Smooth muscle cell (in vitro differentiated cells): ENCODE measurements around the gene SRRD. TPM values are rescaled to one million over a fixed set of nuclear protein-coding genes. Genes with fewer than 3 reads are reported as not detected.
A peak's percentile ranks its signal among the peaks of the same experiment; 100 is the strongest.
"Not testable (repeated sequence)": the region's sequence is repeated elsewhere in the genome, so short reads cannot be mapped to it uniquely, and the experiment has no call there.

ENCODE experiments used
- DNase-seq: peaks from one replicate; lab custom pipeline; 2025; ENCODE audit not compliant: unreplicated experiment; lab: John Stamatoyannopoulos, UW
- H2AFZ ChIP-seq: fragments of 200-600 bp; sonication (generic); 2 replicates; pipeline ENCODE4 v1.6.0; 2016; ENCODE audit warnings: antibody characterized with exemption, low read depth, mild to moderate bottlenecking
- H3F3A ChIP-seq: fragments of 200-600 bp; sonication (generic); 2 replicates; pipeline ENCODE4 v1.6.0; 2017; ENCODE audit warnings: antibody characterized with exemption, low read depth
- H3K27ac ChIP-seq: fragments of 200-600 bp; sonication (generic); 2 replicates; pipeline ENCODE4 v1.5.1; 2016; ENCODE audit warnings: low read depth, mild to moderate bottlenecking
- H3K27me3 ChIP-seq: fragments of 200-600 bp; sonication (generic); 2 replicates; pipeline ENCODE4 v1.6.1; 2016; ENCODE audit warnings: low read depth, mild to moderate bottlenecking
- H3K36me3 ChIP-seq: fragments of 200-600 bp; sonication (generic); 2 replicates; pipeline ENCODE4 v1.5.1; 2016; ENCODE audit warnings: low read depth
- H3K4me1 ChIP-seq: fragments of 200-600 bp; sonication (generic); 2 replicates; pipeline ENCODE4 v1.5.1; 2016; ENCODE audit warnings: low read depth
- H3K4me2 ChIP-seq: fragments of 200-600 bp; sonication (generic); 2 replicates; pipeline ENCODE4 v1.6.0; 2016; ENCODE audit warnings: mild to moderate bottlenecking
- H3K4me3 ChIP-seq: fragments of 200-600 bp; sonication (generic); 2 replicates; pipeline ENCODE4 v1.5.1; 2016; ENCODE audit warnings: mild to moderate bottlenecking
- H3K79me2 ChIP-seq: fragments of 200-600 bp; sonication (generic); 2 replicates; pipeline ENCODE4 v1.6.0; 2016; ENCODE audit warnings: low read depth, mild to moderate bottlenecking
- H3K9ac ChIP-seq: fragments of 200-600 bp; sonication (generic); 2 replicates; pipeline ENCODE4 v1.6.0; 2016; ENCODE audit warnings: low read depth
- H3K9me3 ChIP-seq: fragments of 200-600 bp; sonication (generic); replicated peaks from 2 replicates; pipeline ENCODE4 v1.5.1; 2016; ENCODE audit warnings: low read depth
- H4K20me1 ChIP-seq: fragments of 200-600 bp; sonication (generic); 2 replicates; pipeline ENCODE4 v1.6.0; 2016; ENCODE audit warnings: low read depth
- CTCF ChIP-seq: fragments of 200-600 bp; sonication (generic); IDR thresholded peaks from 2 replicates; pipeline ENCODE4 v1.5.1; 2017; ENCODE audit warnings: borderline replicate concordance, mild to moderate bottlenecking, antibody characterized with exemption; ENCODE audit not compliant: insufficient read depth, poor library complexity, severe bottlenecking
- WGBS: methylation state at CpG from one replicate; pipeline ENCODE4 v1.1.7; 2016; ENCODE audit warnings: low lambda C conversion rate; 5-methylcytosine and 5-hydroxymethylcytosine counted together
- polyA plus RNA-seq: library from polyadenylated mRNA; unstranded; fragments of >200 nt; fragmentation: Nextera tagmentation; extraction: Ambion mirVana; gene quantifications from 2 replicates; pipeline ENCODE4 v1.2.1, GENCODE V29; 2016
- total RNA-seq: library from RNA; depleted of rRNA; stranded (reverse); fragments of >200 nt; gene quantifications from 2 replicates; pipeline ENCODE4 v1.2.3, GENCODE V29; 2014

SRRD gene
- total and polyA plus RNA-seq, 2 experiments from 2014 or later, result 20.7 to 34.5 TPM

GRCh38 chr22:26525946-26526564, 42.4 kb downstream of the SRRD start:
- H4K20me1 ChIP-seq, result no peaks in the 10 kb centered on the region
- no peak overlapping the region for H3K4me2 ChIP-seq
- no peaks in the 10 kb centered on the region for H3K79me2 ChIP-seq
- no peak for DNase-seq
- H3K9me3 ChIP-seq, result no peaks in the 10 kb centered on the region
- no peak for TF ChIP-seq CTCF
- 93% methylated on average over 7 of the region's 7 CpGs for WGBS
- H3F3A ChIP-seq, result no peaks in the 10 kb centered on the region
- H2AFZ ChIP-seq, result no peak overlapping the region
- H3K4me1 ChIP-seq, result no peaks in the 10 kb centered on the region
- no peaks in the 10 kb centered on the region for H3K27me3 ChIP-seq
- H3K9ac ChIP-seq, result no peak overlapping the region
- peaks cover 11% of the 10 kb centered on the region for H3K36me3 ChIP-seq
- H3K27ac ChIP-seq, result no peak overlapping the region
- H3K4me3 ChIP-seq, result no peak overlapping the region

- DNase-seq, result no peak
- no peaks in the 10 kb centered on the region for H3K27me3 ChIP-seq
- no peak overlapping the region for H3K4me2 ChIP-seq
- H3K9ac ChIP-seq, result no peak overlapping the region
- peak overlapping the region; percentile 11 for H3K27ac ChIP-seq
- H3K4me1 ChIP-seq, result no peaks in the 10 kb centered on the region
- no peaks in the 10 kb centered on the region for H4K20me1 ChIP-seq
- no peaks in the 10 kb centered on the region for H3K9me3 ChIP-seq
- WGBS, result 98% methylated on average over 3 of the region's 3 CpGs
- H3F3A ChIP-seq, result no peaks in the 10 kb centered on the region
- peaks cover 15% of the 10 kb centered on the region for H3K36me3 ChIP-seq
- H2AFZ ChIP-seq, result no peak overlapping the region
- no peak for TF ChIP-seq CTCF
- no peaks in the 10 kb centered on the region for H3K79me2 ChIP-seq
- no peak overlapping the region for H3K4me3 ChIP-seq
Observed at GRCh38 chr22:26527167-26527566, 43.5 kb downstream of the SRRD start.

DNA sequence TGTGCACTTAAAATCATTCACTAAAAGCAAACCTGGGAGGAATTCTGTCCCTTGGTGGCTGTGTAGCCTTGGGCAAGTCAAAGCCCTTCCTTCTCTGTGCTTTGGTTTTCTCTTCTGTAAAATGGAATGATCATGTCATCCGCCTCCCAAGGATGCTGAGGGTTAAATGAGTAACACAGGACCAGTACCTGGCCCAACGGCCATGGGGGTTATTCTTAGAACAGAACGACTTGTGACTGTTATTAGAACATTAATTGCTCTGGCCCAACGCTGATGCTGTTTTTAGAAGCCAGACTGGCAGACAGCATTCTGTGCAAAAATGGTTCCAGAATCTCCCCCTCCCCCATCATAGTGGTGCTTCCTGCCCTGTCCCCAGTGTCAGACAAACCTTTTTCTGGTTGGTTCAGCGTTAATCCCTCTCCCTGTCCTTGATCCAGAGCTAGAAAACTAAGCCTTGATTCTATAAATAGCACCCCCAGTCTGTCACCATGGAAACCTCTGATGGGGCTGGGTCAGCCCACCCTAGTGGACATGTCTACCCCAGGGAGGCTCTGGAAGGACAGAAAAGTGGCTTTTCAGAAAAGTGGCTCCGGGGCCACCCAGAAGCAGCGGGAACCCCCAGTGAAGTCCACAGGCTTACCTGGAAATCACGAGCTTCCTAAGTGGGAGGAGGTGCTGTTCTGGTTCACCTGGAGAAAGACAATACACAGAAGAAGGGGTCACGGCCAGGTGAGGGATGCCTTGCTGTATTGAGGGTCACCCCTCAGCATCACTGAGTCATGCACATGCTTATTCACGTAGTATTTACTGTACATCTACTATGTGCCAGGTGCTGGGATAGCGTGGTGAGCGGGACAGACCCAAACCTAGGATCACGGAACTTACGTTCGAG, 44.1 kb downstream of the SRRD start:
- H3K9me3 ChIP-seq, result no peaks in the 10 kb centered on the region
- H3K36me3 ChIP-seq, result peaks cover 15% of the 10 kb centered on the region
- 79% methylated on average over 15 of the region's 15 CpGs for WGBS

GRCh38 chr22:26528518-26528917, 44.8 kb downstream of the SRRD start:
- H3K4me2 ChIP-seq, H3K4me1 ChIP-seq, H3K9ac ChIP-seq, H3F3A ChIP-seq, H3K79me2 ChIP-seq, H4K20me1 ChIP-seq, H2AFZ ChIP-seq, H3K9me3 ChIP-seq, DNase-seq, H3K27me3 ChIP-seq, H3K4me3 ChIP-seq, H3K27ac ChIP-seq: not testable (repeated sequence)
- H3K36me3 ChIP-seq, result peaks cover 15% of the 10 kb centered on the region
- WGBS, result 95% methylated on average over 9 of the region's 9 CpGs

More for the DNA sequence above, 44.1 kb downstream of the SRRD start:
- Histone ChIP-seq H4K20me1 (no peaks in the 10 kb centered on the region), H3K27me3 (no peaks in the 10 kb centered on the region), H3K79me2 (no peaks in the 10 kb centered on the region), H3F3A (no peaks in the 10 kb centered on the region), H3K27ac (peak overlapping the region; percentile 11), H3K9ac (no peak overlapping the region), H3K4me1 (no peaks in the 10 kb centered on the region), H3K4me3 (no peak overlapping the region), H3K4me2 (no peak overlapping the region), H2AFZ (no peak overlapping the region)
- no peak for DNase-seq
- TF ChIP-seq CTCF, result no peak
